Chondrocyte (in vitro differentiated cells): Measurements from ENCODE around the gene PDZD2. TPM values are rescaled to one million over a fixed set of nuclear protein-coding genes. Genes with fewer than 3 reads are reported as not detected.
A peak's percentile ranks its signal among the peaks of the same experiment; 100 is the strongest.

Experiments
- DNase-seq: peaks from one replicate; pipeline ENCODE4 v3.0.0; 2021; ENCODE audit warnings: mixed read lengths, low spot score
- H3K27ac Mint-ChIP-seq: one replicate; pipeline ENCODE4 v1.8.0; 2021; ENCODE audit warnings: mild to moderate bottlenecking, moderate library complexity, mixed read lengths; ENCODE audit not compliant: unreplicated experiment
- H3K27me3 Mint-ChIP-seq: 2 replicates; pipeline ENCODE4 v1.8.0; 2021; ENCODE audit warnings: low read depth, mixed read lengths
- H3K36me3 Mint-ChIP-seq: 2 replicates; pipeline ENCODE4 v1.8.0; 2021; ENCODE audit warnings: low read depth, mixed read lengths
- H3K4me1 Mint-ChIP-seq: 2 replicates; pipeline ENCODE4 v1.8.0; 2021; ENCODE audit warnings: low read depth, mild to moderate bottlenecking, mixed read lengths
- H3K4me3 Mint-ChIP-seq: one replicate; pipeline ENCODE4 v1.8.0; 2021; ENCODE audit warnings: mild to moderate bottlenecking, moderate library complexity, mixed read lengths; ENCODE audit not compliant: unreplicated experiment
- H3K9me3 Mint-ChIP-seq: 2 replicates; pipeline ENCODE4 v1.8.0; 2021; ENCODE audit warnings: low read depth, mixed read lengths
- total RNA-seq: library from RNA; stranded (reverse); gene quantifications from 3 replicates; pipeline ENCODE4 v1.2.1, GENCODE V29; 2021
- TF ChIP-seq, protein P1 (sequence below): fragments of 200-600 bp; sonication (generic); IDR thresholded peaks from 2 replicates; pipeline ENCODE4 v1.5.0; 2021; ENCODE audit warnings: antibody characterized with exemption, mild to moderate bottlenecking, moderate library complexity

PDZD2 gene
- total RNA-seq, 1 donor from 2014 or later = 30.9 TPM

GRCh38 chr5:31664566-31664965 lies 25.6 kb downstream of the PDZD2 start:
- no peaks in the 10 kb centered on the region for H3K36me3 Mint-ChIP-seq
- no peak for DNase-seq
- H3K9me3 Mint-ChIP-seq = no peaks in the 10 kb centered on the region
- H3K4me1 Mint-ChIP-seq = peaks cover 3% of the 10 kb centered on the region
- no peak overlapping the region for H3K4me3 Mint-ChIP-seq
- H3K27me3 Mint-ChIP-seq = peaks cover 28% of the 10 kb centered on the region
- TF ChIP-seq, protein P1, sequence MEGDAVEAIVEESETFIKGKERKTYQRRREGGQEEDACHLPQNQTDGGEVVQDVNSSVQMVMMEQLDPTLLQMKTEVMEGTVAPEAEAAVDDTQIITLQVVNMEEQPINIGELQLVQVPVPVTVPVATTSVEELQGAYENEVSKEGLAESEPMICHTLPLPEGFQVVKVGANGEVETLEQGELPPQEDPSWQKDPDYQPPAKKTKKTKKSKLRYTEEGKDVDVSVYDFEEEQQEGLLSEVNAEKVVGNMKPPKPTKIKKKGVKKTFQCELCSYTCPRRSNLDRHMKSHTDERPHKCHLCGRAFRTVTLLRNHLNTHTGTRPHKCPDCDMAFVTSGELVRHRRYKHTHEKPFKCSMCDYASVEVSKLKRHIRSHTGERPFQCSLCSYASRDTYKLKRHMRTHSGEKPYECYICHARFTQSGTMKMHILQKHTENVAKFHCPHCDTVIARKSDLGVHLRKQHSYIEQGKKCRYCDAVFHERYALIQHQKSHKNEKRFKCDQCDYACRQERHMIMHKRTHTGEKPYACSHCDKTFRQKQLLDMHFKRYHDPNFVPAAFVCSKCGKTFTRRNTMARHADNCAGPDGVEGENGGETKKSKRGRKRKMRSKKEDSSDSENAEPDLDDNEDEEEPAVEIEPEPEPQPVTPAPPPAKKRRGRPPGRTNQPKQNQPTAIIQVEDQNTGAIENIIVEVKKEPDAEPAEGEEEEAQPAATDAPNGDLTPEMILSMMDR = peak; percentile 23
- no peak overlapping the region for H3K27ac Mint-ChIP-seq

- Mint-ChIP-seq H3K36me3 (no peaks in the 10 kb centered on the region), H3K4me1 (no peaks in the 10 kb centered on the region), H3K9me3 (no peaks in the 10 kb centered on the region), H3K27ac (no peak overlapping the region), H3K27me3 (peaks cover 10% of the 10 kb centered on the region), H3K4me3 (no peak overlapping the region)
- TF ChIP-seq, protein P1 = no peak
- no peak for DNase-seq
Observed at GRCh38 chr5:31671339-31671741, 32.4 kb downstream of the PDZD2 start.

GRCh38 chr5:31674371-31674951 lies 35.5 kb downstream of the PDZD2 start:
- Mint-ChIP-seq H3K4me1 (no peaks in the 10 kb centered on the region), H3K27me3 (peaks cover 3% of the 10 kb centered on the region), H3K36me3 (no peaks in the 10 kb centered on the region), H3K4me3 (no peak overlapping the region), H3K27ac (no peak overlapping the region), H3K9me3 (no peaks in the 10 kb centered on the region)
- TF ChIP-seq, protein P1 = no peak
- no peak for DNase-seq

- TF ChIP-seq, protein P1 = no peak
- no peaks in the 10 kb centered on the region for H3K4me1 Mint-ChIP-seq
- no peaks in the 10 kb centered on the region for H3K9me3 Mint-ChIP-seq
- DNase-seq = no peak
- H3K27ac Mint-ChIP-seq = no peak overlapping the region
- peaks cover 4% of the 10 kb centered on the region for H3K27me3 Mint-ChIP-seq
- no peaks in the 10 kb centered on the region for H3K36me3 Mint-ChIP-seq
- no peak overlapping the region for H3K4me3 Mint-ChIP-seq
Observed at GRCh38 chr5:31675472-31675871, 36.5 kb downstream of the PDZD2 start.

DNA sequence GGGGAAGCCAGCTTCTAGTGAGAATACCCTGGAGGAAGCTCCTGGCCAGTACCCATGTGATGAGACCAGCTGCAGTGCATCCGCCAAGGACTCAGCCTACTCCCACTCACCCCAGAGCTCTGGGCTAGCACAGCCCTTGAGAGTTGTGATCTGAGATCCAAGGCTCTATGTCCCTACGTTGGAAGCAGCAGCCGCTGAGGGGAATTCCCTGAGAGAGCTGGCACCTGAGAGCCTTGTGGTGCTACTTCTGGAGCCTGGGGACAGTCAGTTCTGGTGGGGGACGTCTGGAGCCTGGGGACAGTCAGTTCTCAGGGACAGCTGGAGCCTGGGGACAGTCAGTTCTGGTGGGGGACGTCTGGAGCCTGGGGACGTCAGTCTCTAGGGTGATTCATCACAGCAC lies 39.2 kb downstream of the PDZD2 start:
- no peak for DNase-seq

More for the DNA sequence above, 39.2 kb downstream of the PDZD2 start:
- TF ChIP-seq, protein P1 = no peak
- Mint-ChIP-seq H3K4me3 (no peak overlapping the region), H3K27me3 (peaks cover 20% of the 10 kb centered on the region), H3K36me3 (no peaks in the 10 kb centered on the region), H3K4me1 (peaks cover 6% of the 10 kb centered on the region), H3K27ac (no peak overlapping the region), H3K9me3 (no peaks in the 10 kb centered on the region)
